Sigmoid colon (tissue), 3 donors: ENCODE results near the gene TIMM8B.

Experiments used
- POLR2A ChIP-seq, 2 donors: fragments of 450-650 bp; IDR thresholded peaks; one replicate each; pipeline ENCODE4 v1.6.1; 2016; ENCODE audit warnings: antibody characterized with exemption in 2 of 2, mild to moderate bottlenecking in 2 of 2, moderate library complexity in 2 of 2
- TF ChIP-seq, protein P1 (sequence below), 4 experiments: fragments of 450-650 bp in 3 of 4; fragments of 200-600 bp in 1 of 4; IDR thresholded peaks; one replicate each; pipeline ENCODE4 v1.5.1; 2016 to 2019; ENCODE audit warnings: antibody characterized with exemption in 4 of 4, mild to moderate bottlenecking in 3 of 4, moderate library complexity in 2 of 4

DNA sequence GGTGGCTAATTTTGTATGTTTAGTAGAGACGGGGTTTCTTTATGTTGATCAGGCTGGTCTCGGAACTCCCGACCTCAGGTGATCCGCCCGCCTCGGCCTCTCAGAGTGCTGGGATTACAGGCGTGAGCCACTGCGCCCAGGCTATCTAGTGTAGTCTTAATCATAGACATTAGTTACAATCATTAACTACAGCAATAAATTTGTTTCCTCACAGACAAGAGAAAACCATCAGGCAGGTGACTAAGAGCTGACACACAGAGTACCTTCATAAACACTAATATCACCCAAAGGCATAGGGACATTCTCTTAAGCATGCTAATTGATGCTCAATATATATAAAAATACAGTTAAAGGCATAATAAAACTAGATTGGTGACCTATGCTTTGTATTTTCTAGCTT lies 19.5 kb upstream of the TIMM8B start:
- TF ChIP-seq, protein P1, sequence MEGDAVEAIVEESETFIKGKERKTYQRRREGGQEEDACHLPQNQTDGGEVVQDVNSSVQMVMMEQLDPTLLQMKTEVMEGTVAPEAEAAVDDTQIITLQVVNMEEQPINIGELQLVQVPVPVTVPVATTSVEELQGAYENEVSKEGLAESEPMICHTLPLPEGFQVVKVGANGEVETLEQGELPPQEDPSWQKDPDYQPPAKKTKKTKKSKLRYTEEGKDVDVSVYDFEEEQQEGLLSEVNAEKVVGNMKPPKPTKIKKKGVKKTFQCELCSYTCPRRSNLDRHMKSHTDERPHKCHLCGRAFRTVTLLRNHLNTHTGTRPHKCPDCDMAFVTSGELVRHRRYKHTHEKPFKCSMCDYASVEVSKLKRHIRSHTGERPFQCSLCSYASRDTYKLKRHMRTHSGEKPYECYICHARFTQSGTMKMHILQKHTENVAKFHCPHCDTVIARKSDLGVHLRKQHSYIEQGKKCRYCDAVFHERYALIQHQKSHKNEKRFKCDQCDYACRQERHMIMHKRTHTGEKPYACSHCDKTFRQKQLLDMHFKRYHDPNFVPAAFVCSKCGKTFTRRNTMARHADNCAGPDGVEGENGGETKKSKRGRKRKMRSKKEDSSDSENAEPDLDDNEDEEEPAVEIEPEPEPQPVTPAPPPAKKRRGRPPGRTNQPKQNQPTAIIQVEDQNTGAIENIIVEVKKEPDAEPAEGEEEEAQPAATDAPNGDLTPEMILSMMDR (IDR thresholded peaks at IDR 0.05): no peak
- TF ChIP-seq POLR2A (IDR thresholded peaks at IDR 0.05): no peak
